ENCODE measurements around the gene LHX5. TPM values are rescaled to one million over a fixed set of nuclear protein-coding genes. Genes with fewer than 3 reads are reported as not detected.

The LHX5 gene
- total RNA-seq, result not detected in 2 replicates

GRCh38 chr12:113471619-113472171, at the start of gene LHX5:
LHX5 (minus strand) TSS chr12:113471871; CDS start chr12:113471498, 373 bp downstream.

GRCh38 chr12:113422030-113422885, 49.4 kb downstream of the LHX5 start, which contains the start of gene SDSL:
SDSL (plus strand) TSS chr12:113422380; CDS start chr12:113427983, 5,603 bp downstream.

Other genes starting within 250 kb of the LHX5 start
- gene SLC8B1, start 136.8 kb downstream of the LHX5 start, total RNA-seq, result 24.7 and 37.7 TPM in 2 replicates
- gene PLBD2, start 113.3 kb downstream of the LHX5 start, total RNA-seq, result 59.1 and 102 TPM in 2 replicates
- gene SDS, start 68.0 kb downstream of the LHX5 start, total RNA-seq, result not detected in 2 replicates
- gene SDSL, start 49.5 kb downstream of the LHX5 start, total RNA-seq, result 5.8 and 6.1 TPM in 2 replicates